HG02870 (cell line): Measurements from ENCODE around the gene HDDC3.
A peak's percentile ranks its signal among the peaks of the same experiment; 100 is the strongest.
"Not testable (repeated sequence)": the region's sequence is repeated elsewhere in the genome, so short reads cannot be mapped to it uniquely, and the experiment has no call there.

Experiments used
- ATAC-seq: cut with Tn5 transposase; IDR thresholded peaks from one replicate; pipeline ENCODE4 v1.9.1; 2021; ENCODE audit warnings: mild to moderate bottlenecking, moderate library complexity; ENCODE audit not compliant: unreplicated experiment

Gene HDDC3

GRCh38 chr15:90911906-90912769 lies 20.2 kb downstream of the HDDC3 start:
- ATAC-seq: no peak

- no peak for ATAC-seq
These were observed 21.1 kb downstream of the HDDC3 start for GRCh38 chr15:90911302-90911623.

- ATAC-seq: no peak
These were observed 21.7 kb downstream of the HDDC3 start for GRCh38 chr15:90910441-90911301.

- no peak for ATAC-seq
These were observed 22.4 kb downstream of the HDDC3 start for GRCh38 chr15:90909976-90910375.

GRCh38 chr15:90909449-90909848 lies 22.9 kb downstream of the HDDC3 start:
- not testable (repeated sequence) for ATAC-seq

GRCh38 chr15:90907838-90908507 lies 24.4 kb downstream of the HDDC3 start:
- ATAC-seq: no peak

- ATAC-seq: no peak
These were observed 25.2 kb downstream of the HDDC3 start for GRCh38 chr15:90907051-90907660.

GRCh38 chr15:90906181-90906849 lies 26.0 kb downstream of the HDDC3 start:
- no peak for ATAC-seq

- no peak for ATAC-seq
These were observed 26.8 kb downstream of the HDDC3 start for GRCh38 chr15:90905306-90906180.

- no peak for ATAC-seq
These were observed 27.6 kb downstream of the HDDC3 start for GRCh38 chr15:90904746-90905145.

GRCh38 chr15:90903733-90904536 lies 28.4 kb downstream of the HDDC3 start:
- no peak for ATAC-seq

GRCh38 chr15:90902840-90903732 lies 29.3 kb downstream of the HDDC3 start, which contains the start of gene MAN2A2:
Gene MAN2A2 (plus strand): TSS chr15:90903302. CDS start chr15:90904208, 906 bp downstream.
- ATAC-seq: peak; percentile 44

- ATAC-seq: peak; percentile 62
These were observed 30.1 kb downstream of the HDDC3 start for GRCh38 chr15:90902040-90902839.

- no peak for ATAC-seq
These were observed 30.9 kb downstream of the HDDC3 start for GRCh38 chr15:90901175-90902039.

GRCh38 chr15:90897131-90897655 lies 35.2 kb downstream of the HDDC3 start:
- ATAC-seq: peak; percentile 59
